Measurements from ENCODE around the gene KNG1.

Gene KNG1

DNA sequence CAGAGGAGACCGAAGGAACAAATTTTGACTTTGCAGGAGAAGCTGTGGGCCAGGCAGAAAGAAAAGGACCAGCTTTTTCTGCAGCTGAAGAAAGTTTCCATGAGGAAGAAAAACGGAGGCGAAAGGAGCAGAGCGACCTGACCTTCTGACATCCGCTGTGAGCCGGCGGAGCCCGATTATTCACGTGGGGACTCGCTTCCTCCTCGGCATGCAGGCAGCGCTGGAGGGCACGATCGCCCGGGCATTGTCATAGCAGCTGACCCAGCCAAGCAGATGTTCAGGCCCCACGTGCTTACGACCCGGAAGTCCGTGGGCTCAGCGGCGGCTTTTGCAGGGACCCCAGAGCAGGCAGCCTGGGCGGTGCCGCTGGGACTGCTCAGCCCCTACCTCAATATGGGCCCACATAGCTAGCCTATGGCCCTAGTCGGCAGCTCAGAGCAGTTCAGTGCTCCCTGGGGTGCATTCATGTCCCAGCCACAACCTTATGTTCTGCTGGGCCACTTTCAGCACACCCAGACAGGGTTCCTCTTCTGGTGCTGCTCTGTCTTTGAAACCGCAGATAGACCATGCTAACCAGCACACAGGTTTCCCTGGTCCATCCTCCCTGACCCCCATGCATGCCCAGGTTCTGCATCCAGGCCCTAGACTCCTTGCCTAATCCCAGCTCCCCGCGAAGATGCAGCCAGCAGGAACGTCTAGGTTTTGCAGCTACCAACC, 55.7 kb downstream of the KNG1 start:
- DNase-seq (ENCODE audit: low read depth in 3 of 3): peak; percentile 29 to 37 (median 35)

- DNase-seq (ENCODE audit: low read depth in 3 of 3): no peak
These were observed 58.8 kb downstream of the KNG1 start for GRCh38 chr3:186775999-186776398.

GRCh38 chr3:186779204-186779603, 62.0 kb downstream of the KNG1 start:
- no peak for DNase-seq (ENCODE audit: low read depth in 3 of 3)

DNA sequence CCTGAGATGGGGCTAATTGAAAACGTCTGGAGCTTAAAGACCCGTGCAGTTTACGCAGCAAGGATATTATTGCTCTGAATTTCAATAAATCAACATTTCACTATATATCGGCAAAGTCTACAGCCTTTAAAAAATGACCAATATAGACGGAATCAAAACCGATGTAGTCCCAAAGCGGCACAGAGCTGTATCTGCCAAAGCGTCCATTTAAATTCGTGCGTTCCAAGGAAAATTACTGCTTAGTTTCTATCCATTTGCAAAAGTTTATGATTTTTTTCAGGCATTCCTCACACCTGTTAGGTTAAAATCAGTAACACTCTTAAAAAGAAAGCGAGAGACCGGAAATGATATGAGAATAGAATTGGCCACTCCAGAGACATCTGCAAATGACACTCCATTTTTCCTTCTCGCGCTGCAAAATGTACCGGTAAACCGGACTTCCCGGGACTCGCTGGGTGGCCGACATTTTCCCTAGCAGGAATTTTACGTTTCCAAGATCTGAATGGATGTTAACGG, 65.4 kb downstream of the KNG1 start:
- no peak for DNase-seq (ENCODE audit: low read depth in 3 of 3)

DNA sequence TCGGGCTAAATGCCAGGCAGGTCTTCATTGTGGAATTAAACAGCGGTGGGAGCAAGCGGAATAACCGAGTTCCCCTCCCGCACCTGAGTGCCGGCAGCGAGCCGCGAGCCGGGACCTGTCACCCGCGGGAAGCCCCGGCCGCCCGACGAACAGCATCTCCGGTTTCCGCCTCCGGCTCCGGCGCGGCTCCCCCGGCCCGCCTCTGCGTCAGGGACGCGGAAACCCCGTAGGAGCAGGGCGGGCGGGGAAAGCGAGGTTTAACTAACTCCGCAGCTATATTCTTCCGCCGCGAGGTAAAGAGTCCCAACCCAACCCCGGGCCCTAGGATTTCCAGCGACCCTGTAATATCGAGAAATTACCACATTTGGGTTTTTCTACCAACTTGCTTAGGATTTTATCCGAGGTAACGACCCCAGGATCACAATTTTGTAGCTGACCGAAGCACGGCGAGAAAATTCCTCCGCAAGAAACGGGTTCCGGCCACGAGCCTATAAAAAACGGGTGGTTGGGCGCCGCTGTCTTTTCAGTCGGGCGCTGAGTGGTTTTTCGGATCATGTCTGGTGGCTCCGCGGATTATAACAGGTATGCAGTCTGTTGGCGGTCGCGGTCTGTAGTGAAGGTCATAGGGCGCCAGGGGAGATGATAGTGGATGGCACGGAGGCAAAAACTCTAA, 66.0 kb downstream of the KNG1 start, which contains the start of gene EIF4A2:
Gene EIF4A2 (plus strand): TSS at position 520 of the 673 bp plus-strand sequence. CDS start 34 bp downstream, at position 554.
- peak; percentile 83 to 88 (median 86) for DNase-seq (ENCODE audit: low read depth in 3 of 3)

- DNase-seq (ENCODE audit: low read depth in 3 of 3): peak; percentile 58 to 62 (median 61)
These were observed 66.8 kb downstream of the KNG1 start for GRCh38 chr3:186783731-186784515.

DNA sequence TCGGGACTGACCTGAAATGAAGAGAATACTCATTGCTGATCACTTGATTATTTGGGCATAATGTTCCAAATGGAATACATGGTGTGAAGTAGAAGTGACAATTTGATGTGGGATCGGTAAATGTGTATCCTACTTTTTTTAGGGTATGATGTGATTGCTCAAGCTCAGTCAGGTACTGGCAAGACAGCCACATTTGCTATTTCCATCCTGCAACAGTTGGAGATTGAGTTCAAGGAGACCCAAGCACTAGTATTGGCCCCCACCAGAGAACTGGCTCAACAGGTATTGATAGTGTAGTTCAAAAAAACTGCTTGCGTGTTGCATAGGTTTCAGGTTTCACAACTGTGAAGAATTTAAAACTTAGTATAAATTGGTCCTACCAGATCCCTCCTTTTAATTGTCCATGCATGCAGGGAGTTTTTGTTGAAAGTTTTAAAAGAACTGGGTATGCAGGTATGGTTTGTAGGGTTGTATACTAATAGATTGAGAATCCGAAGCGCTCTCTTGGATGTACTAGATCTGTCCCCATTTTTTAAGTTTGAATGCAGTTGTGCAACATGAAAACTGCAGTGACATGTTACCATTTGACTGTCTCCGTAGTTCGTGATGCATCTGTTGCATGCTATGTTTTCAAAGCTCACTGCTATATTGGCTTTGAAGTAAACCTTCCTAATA, 67.8 kb downstream of the KNG1 start:
- no peak for DNase-seq (ENCODE audit: low read depth in 3 of 3)

- no peak for DNase-seq (ENCODE audit: low read depth in 3 of 3)
These were observed 68.4 kb downstream of the KNG1 start for GRCh38 chr3:186785495-186786018.

GRCh38 chr3:186786922-186787321, 69.8 kb downstream of the KNG1 start:
- DNase-seq (ENCODE audit: low read depth in 3 of 3): no peak

DNA sequence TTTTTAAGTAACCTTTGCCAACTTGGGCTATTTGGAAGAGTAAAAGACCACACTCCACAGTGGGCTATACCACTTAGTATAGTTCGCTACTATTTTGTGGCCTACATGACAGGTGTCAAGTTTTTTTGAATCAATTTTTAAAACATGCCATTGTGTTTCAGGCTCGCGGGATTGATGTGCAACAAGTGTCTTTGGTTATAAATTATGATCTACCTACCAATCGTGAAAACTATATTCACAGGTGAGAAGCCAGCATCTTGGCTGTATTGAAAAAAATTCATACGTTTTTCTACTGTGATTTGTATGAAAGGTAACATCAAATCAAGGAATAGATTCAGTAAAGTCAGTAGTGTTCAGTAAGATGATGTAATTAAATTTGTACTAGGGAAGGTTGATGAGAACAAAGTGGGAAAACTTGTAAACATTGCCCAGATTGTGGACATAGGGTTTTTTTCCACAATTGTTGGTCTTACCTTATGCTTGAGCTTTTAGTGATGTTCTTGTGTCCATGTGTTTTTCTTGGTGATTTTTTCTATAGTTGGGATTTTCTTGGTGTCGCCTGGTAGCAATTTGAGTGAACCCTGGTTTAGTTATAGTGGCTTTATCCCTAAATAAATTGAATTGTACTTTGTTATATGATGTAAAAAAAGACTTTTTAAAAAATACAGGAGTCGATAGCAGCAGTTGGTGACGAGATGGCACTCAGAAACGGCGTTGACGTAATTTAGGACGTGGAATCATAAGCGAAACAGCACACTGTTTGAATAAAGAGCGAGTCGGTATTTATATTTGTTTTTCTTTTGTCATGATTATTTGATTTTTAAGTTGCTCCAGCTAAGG, 70.7 kb downstream of the KNG1 start:
- no peak for DNase-seq (ENCODE audit: low read depth in 3 of 3)

- no peak for DNase-seq (ENCODE audit: low read depth in 3 of 3)
These were observed 71.6 kb downstream of the KNG1 start for GRCh38 chr3:186788482-186789370.

- no peak for DNase-seq (ENCODE audit: low read depth in 3 of 3)
These were observed 72.5 kb downstream of the KNG1 start for GRCh38 chr3:186789554-186790260.

DNA sequence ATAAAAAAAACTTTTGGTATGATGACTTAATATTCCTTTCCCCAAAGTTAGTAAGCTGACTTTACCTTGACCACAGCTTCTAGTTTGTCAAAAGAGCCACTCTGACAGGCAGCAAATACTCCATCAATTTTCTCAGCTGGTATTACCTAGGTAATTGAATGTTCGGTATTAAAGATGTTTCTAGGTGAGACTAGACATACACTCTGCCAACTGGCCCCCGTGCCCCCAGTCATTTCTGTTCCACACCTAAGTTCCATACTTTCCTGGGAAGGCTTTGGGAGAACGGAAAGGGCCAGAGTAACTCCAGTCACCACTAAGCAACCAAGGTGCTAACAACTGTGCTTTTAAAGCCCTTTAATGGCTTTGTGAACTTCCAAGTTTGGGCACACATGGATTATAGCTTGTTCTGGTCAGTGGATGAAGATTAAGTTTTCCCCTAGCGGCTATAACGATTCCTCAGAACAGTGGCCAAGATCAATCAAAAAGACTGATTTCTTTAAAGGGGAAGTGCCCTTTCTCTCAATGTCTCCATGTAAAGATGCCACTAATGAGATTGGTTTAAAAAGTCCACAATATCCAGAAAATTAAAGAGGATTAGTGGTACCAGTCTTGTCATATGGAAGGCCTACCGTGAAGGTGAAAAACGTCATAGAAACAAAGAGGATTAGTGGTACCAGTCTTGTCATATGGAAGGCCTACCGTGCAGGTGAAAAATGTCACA, 73.3 kb downstream of the KNG1 start:
- no peak for DNase-seq (ENCODE audit: low read depth in 3 of 3)

Measured in stimulated activated CD4-positive, alpha-beta T cell treated with anti-CD3 and anti-CD28 coated beads, TNF-alpha, amount 100 ng/mL, for 4 hours (primary cell).